BE2C (cell line): Measurements from ENCODE around the gene MKNK2. TPM values are rescaled to one million over a fixed set of nuclear protein-coding genes. Genes with fewer than 3 reads are reported as not detected.

Source experiments
- DNase-seq: peaks from one replicate; pipeline ENCODE4 v3.0.0-alpha.2; 2020
- H3K27me3 ChIP-seq: fragments of 250-450 bp; sonication (Bioruptor Pico); 2 replicates; pipeline ENCODE4 v1.5.1; 2020; ENCODE audit warnings: mild to moderate bottlenecking
- H3K36me3 ChIP-seq: fragments of 250-450 bp; sonication (Bioruptor Pico); 2 replicates; pipeline ENCODE4 v1.5.1; 2020; ENCODE audit warnings: mild to moderate bottlenecking
- H3K4me1 ChIP-seq: fragments of 250-450 bp; sonication (Bioruptor Pico); 2 replicates; pipeline ENCODE4 v1.5.1; 2020
- H3K4me3 ChIP-seq: 2 replicates; pipeline ENCODE4 v1.5.1; 2011; ENCODE audit warnings: low read depth, low read length
- H3K9me3 ChIP-seq: fragments of 250-450 bp; sonication (Bioruptor Pico); 2 replicates; pipeline ENCODE4 v1.5.1; 2020
- CTCF ChIP-seq: IDR thresholded peaks from 2 replicates; pipeline ENCODE4 v1.5.1; 2012; ENCODE audit warnings: mild to moderate bottlenecking, low read depth, low read length
- polyA plus RNA-seq: library from polyadenylated mRNA; unstranded; fragments of >200 nt; gene quantifications from one replicate; pipeline ENCODE4 v1.2.1, GENCODE V29; 2012; ENCODE audit warnings: low read depth, missing spikeins; ENCODE audit not compliant: insufficient read length, insufficient read depth

Gene MKNK2
- polyA plus RNA-seq, result 117 TPM

- Histone ChIP-seq H3K4me1 (peaks cover 7% of the 10 kb centered on the region), H3K9me3 (no peaks in the 10 kb centered on the region), H3K36me3 (peaks cover 10% of the 10 kb centered on the region), H3K27me3 (no peaks in the 10 kb centered on the region), H3K4me3 (peak within 1 kb of the TSS; percentile 92)
- peak; percentile 96 for DNase-seq
- peak; percentile 44 for TF ChIP-seq CTCF
These were observed at the start of gene MKNK2 for GRCh38 chr19:2050991-2051772. Gene MKNK2 (minus strand): TSS chr19:2051244. CDS start chr19:2050851, 393 bp downstream.

GRCh38 chr19:2100719-2101061 is 49.6 kb upstream of the MKNK2 start:
- DNase-seq, result no peak
- TF ChIP-seq CTCF, result no peak
- H3K36me3 ChIP-seq, result peaks cover 45% of the 10 kb centered on the region
- no peaks in the 10 kb centered on the region for H3K9me3 ChIP-seq
- no peaks in the 10 kb centered on the region for H3K4me1 ChIP-seq
- H3K27me3 ChIP-seq, result no peaks in the 10 kb centered on the region
- H3K4me3 ChIP-seq, result no peak overlapping the region

- Histone ChIP-seq H3K9me3 (no peaks in the 10 kb centered on the region), H3K36me3 (peaks cover 40% of the 10 kb centered on the region), H3K4me1 (no peaks in the 10 kb centered on the region), H3K27me3 (no peaks in the 10 kb centered on the region), H3K4me3 (no peak overlapping the region)
- TF ChIP-seq CTCF, result no peak
- no peak for DNase-seq
These were observed 49.1 kb upstream of the MKNK2 start for GRCh38 chr19:2099937-2100718.

GRCh38 chr19:2099054-2099501 is 48.0 kb upstream of the MKNK2 start:
- no peak for DNase-seq
- Histone ChIP-seq H3K4me3 (no peak overlapping the region), H3K9me3 (no peaks in the 10 kb centered on the region), H3K36me3 (peaks cover 35% of the 10 kb centered on the region), H3K4me1 (no peaks in the 10 kb centered on the region), H3K27me3 (no peaks in the 10 kb centered on the region)
- no peak for TF ChIP-seq CTCF

GRCh38 chr19:2097886-2098327 is 46.9 kb upstream of the MKNK2 start:
- Histone ChIP-seq H3K27me3 (no peaks in the 10 kb centered on the region), H3K4me3 (no peak overlapping the region), H3K36me3 (peaks cover 32% of the 10 kb centered on the region), H3K9me3 (no peaks in the 10 kb centered on the region), H3K4me1 (no peaks in the 10 kb centered on the region)
- no peak for TF ChIP-seq CTCF
- no peak for DNase-seq
